ENCODE measurements around the gene MRTFA. TPM values are rescaled to one million over a fixed set of nuclear protein-coding genes. Genes with fewer than 3 reads are reported as not detected.

Gene MRTFA
- total RNA-seq, 1 experiment from 2014 or later = 28.0 TPM

- CTCF ChIA-PET = no interaction called here
- Histone ChIP-seq H4K20me1 (ENCODE audit: insufficient read depth) (no peaks in the 10 kb centered on the region), H3K36me3 (ENCODE audit: control insufficient read depth in 1 of 2, insufficient read depth in 2 of 2, low read length in 2 of 2) (no peaks in the 10 kb centered on the region), H3K4me3 (replicated peaks in 1 of 2; ENCODE audit: low read depth in 1 of 2, low read length in 2 of 2) (no peak overlapping the region), H3K79me2 (ENCODE audit: insufficient read depth, low read length) (peaks cover 56% of the 10 kb centered on the region), H3K27me3 (ENCODE audit: insufficient read depth, low read length) (no peaks in the 10 kb centered on the region), H3K4me2 (ENCODE audit: low read length) (no peak overlapping the region), H3K9me3 (ENCODE audit: control insufficient read depth in 1 of 2, insufficient read depth in 1 of 2, low read depth in 1 of 2, low read length in 2 of 2) (no peaks in the 10 kb centered on the region), H3K9ac (ENCODE audit: low read length) (no peak overlapping the region), H3K27ac (ENCODE audit: low read depth, low read length) (no peak overlapping the region), H3K9me2 (ENCODE audit: insufficient read depth) (no peaks in the 10 kb centered on the region), H2AFZ (ENCODE audit: low read depth, low read length, poor library complexity, severe bottlenecking) (no peak overlapping the region), H3K4me1 (ENCODE audit: control insufficient read depth in 1 of 2, insufficient read depth in 2 of 2, low read length in 2 of 2) (peaks cover 3 to 6% of the 10 kb centered on the region in 2 experiments; a peak in 2 of 4 replicates)
- no TSS peak for BruUV-seq (replicated peaks)
- no peak for ATAC-seq
- no peak for DNase-seq (ENCODE audit: low read depth, low spot score)
- POLR2A ChIA-PET = no interaction called here
- no peak for TF ChIP-seq REST (IDR thresholded peaks at IDR 0.05; ENCODE audit: low read depth)
- TF ChIP-seq CBX3 (IDR thresholded peaks at IDR 0.05; ENCODE audit: low read depth) = no peak
- no peak for TF ChIP-seq JUND (IDR thresholded peaks at IDR 0.05)
- no peak for TF ChIP-seq YY1 (IDR thresholded peaks at IDR 0.05; ENCODE audit: extremely low read depth, insufficient replicate concordance, low read depth, low read length)
- no peak for TF ChIP-seq EGR1 (IDR thresholded peaks at IDR 0.05; ENCODE audit: low read depth)
- no peak for TF ChIP-seq ATF3 (IDR thresholded peaks at IDR 0.05)
- TF ChIP-seq ZFX (IDR thresholded peaks at IDR 0.05) = no peak
- TF ChIP-seq CTCF (IDR thresholded peaks at IDR 0.05 in 2 of 3, conservative IDR thresholded peaks at IDR 0.05 in 1 of 3; ENCODE audit: borderline replicate concordance in 1 of 3, insufficient read depth in 1 of 3, low read depth in 2 of 3, low read length in 2 of 3) = no peak
- TF ChIP-seq ZNF274 (IDR thresholded peaks at IDR 0.05; ENCODE audit: low read depth, low read length) = no peak
- no peak for TF ChIP-seq POLR2A (IDR thresholded peaks at IDR 0.05; ENCODE audit: borderline replicate concordance, extremely low read depth, insufficient read depth, insufficient read length)
- TF ChIP-seq ZBTB33 (IDR thresholded peaks at IDR 0.05; ENCODE audit: extremely low read depth, insufficient replicate concordance, low read length) = no peak
- RAD21 ChIA-PET (ENCODE audit: low non-redundant PET in 1 of 2, low total read pairs in 2 of 2, uncharacterized antibody in 2 of 2, unreplicated experiment in 2 of 2) = no interaction called here
- intact Hi-C loops (cut with micrococcal nuclease) = no loop called here
Observed at GRCh38 chr22:40613067-40613466, 23.5 kb downstream of the MRTFA start.
